ENCODE measurements around the gene INMT. TPM values are rescaled to one million over a fixed set of nuclear protein-coding genes. Genes with fewer than 3 reads are reported as not detected.
"Not testable (repeated sequence)": the region's sequence is repeated elsewhere in the genome, so short reads cannot be mapped to it uniquely, and the experiment has no call there.

INMT gene
- total RNA-seq, 1 donor from 2014 or later = 1.4 TPM

DNA sequence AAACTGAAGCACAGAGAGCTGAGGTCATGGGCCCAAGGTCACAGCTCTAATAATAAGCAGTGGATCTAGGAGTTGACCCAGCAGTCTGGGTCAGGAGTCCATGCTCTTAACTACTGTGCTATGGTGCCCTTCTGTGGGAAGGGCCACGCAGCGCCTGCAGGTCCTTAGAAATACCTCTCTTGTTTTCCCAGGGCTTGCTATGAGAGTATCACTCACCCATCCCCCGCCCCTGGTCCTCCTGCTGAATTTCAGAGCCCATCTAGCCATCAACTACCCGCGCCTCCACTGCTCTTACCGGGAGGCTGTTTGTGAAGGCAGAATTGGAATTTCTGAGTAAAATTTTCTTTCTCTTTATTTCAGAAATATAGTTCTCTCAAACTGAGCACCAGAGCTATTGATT, 42.4 kb upstream of the INMT start:
- Mint-ChIP-seq H3K9me3 (ENCODE audit: unreplicated experiment) (no peaks in the 10 kb centered on the region), H3K4me1 (ENCODE audit: unreplicated experiment) (no peaks in the 10 kb centered on the region), H3K36me3 (ENCODE audit: low read depth, unreplicated experiment) (no peaks in the 10 kb centered on the region), H3K27me3 (ENCODE audit: unreplicated experiment) (peaks cover 3% of the 10 kb centered on the region), H3K27ac (ENCODE audit: unreplicated experiment) (no peak overlapping the region), H3K4me3 (ENCODE audit: unreplicated experiment) (no peak overlapping the region)
- no peak for DNase-seq (ENCODE audit: low spot score)
- TF ChIP-seq, protein P1, sequence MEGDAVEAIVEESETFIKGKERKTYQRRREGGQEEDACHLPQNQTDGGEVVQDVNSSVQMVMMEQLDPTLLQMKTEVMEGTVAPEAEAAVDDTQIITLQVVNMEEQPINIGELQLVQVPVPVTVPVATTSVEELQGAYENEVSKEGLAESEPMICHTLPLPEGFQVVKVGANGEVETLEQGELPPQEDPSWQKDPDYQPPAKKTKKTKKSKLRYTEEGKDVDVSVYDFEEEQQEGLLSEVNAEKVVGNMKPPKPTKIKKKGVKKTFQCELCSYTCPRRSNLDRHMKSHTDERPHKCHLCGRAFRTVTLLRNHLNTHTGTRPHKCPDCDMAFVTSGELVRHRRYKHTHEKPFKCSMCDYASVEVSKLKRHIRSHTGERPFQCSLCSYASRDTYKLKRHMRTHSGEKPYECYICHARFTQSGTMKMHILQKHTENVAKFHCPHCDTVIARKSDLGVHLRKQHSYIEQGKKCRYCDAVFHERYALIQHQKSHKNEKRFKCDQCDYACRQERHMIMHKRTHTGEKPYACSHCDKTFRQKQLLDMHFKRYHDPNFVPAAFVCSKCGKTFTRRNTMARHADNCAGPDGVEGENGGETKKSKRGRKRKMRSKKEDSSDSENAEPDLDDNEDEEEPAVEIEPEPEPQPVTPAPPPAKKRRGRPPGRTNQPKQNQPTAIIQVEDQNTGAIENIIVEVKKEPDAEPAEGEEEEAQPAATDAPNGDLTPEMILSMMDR (IDR thresholded peaks at IDR 0.05; ENCODE audit: unreplicated experiment) = no peak

DNA sequence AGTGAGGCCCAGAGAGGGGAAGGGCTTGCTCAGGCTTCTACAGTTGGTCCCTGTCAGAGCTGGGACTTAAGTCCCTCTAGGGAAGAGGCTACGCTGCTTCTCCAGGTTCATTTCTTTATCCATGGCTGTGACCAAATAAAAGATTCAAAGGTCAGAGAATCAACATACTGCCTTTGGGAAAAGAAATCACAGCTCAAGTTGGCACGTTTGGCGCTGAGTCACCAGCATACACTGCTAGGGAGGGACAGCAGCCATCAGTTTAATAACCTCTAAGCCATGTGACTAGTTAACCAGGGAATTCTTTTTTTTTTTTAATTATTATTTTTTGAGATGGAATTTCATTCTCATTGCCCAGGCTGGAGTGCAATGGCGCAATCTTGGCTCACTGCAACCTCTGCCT, 41.3 kb upstream of the INMT start:
- H3K36me3 Mint-ChIP-seq (ENCODE audit: low read depth, unreplicated experiment) = peaks cover 8% of the 10 kb centered on the region
- H3K4me3 Mint-ChIP-seq (ENCODE audit: unreplicated experiment) = no peak overlapping the region
- H3K27me3 Mint-ChIP-seq (ENCODE audit: unreplicated experiment) = peaks cover 6% of the 10 kb centered on the region
- H3K27ac Mint-ChIP-seq (ENCODE audit: unreplicated experiment) = no peak overlapping the region
- no peak for DNase-seq (ENCODE audit: low spot score)
- TF ChIP-seq, protein P1 (IDR thresholded peaks at IDR 0.05; ENCODE audit: unreplicated experiment) = no peak
- H3K4me1 Mint-ChIP-seq (ENCODE audit: unreplicated experiment) = no peaks in the 10 kb centered on the region
- no peaks in the 10 kb centered on the region for H3K9me3 Mint-ChIP-seq (ENCODE audit: unreplicated experiment)

DNA sequence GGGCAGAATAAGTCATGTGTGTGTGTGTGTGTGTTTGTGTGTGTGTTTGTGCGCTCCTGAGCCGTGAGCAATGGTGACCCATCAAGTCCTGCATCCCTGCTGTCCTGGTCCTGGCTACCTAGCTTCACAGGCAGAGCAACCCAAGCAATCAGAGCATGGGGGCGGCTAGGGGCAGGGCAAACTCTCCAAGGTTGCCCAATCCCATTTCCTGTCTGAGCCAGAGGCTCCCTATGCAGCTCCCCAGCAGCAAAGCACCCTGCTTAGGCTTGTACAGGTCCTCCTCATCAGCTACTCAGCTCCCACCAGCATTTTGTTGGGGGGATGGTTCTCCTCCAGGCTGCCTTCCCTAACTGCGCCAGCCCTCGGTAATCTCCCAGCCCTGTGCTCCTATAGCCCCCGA, 38.5 kb upstream of the INMT start:
- H3K36me3 Mint-ChIP-seq (ENCODE audit: low read depth, unreplicated experiment) = peaks cover 20% of the 10 kb centered on the region
- H3K27me3 Mint-ChIP-seq (ENCODE audit: unreplicated experiment) = peaks cover 8% of the 10 kb centered on the region
- TF ChIP-seq, protein P1 (IDR thresholded peaks at IDR 0.05; ENCODE audit: unreplicated experiment) = no peak
- peaks cover 9% of the 10 kb centered on the region for H3K9me3 Mint-ChIP-seq (ENCODE audit: unreplicated experiment)
- DNase-seq (ENCODE audit: low spot score) = no peak
- no peak overlapping the region for H3K27ac Mint-ChIP-seq (ENCODE audit: unreplicated experiment)
- H3K4me1 Mint-ChIP-seq (ENCODE audit: unreplicated experiment) = no peaks in the 10 kb centered on the region
- H3K4me3 Mint-ChIP-seq (ENCODE audit: unreplicated experiment) = no peak overlapping the region

DNA sequence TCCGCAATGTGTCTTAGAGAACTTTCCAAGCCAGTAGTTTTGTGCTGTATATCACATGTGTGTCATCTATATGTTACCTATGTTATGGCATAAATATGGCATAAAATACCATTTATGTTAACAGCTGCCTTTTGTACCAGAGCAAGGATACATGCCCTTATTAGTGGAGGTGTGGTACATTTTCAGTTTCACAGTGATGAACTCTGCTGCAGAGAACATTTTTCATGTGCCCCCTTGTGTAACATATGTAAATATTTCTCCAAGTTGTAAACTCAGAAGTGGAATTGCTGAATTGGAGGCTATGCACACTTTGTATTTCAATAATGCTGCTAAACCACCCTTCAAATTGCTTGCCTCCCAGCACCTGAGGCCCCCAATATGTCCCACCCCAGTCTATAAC, 37.8 kb upstream of the INMT start:
- H3K4me1 Mint-ChIP-seq (ENCODE audit: unreplicated experiment) = no peaks in the 10 kb centered on the region
- DNase-seq (ENCODE audit: low spot score) = no peak
- H3K27ac Mint-ChIP-seq (ENCODE audit: unreplicated experiment) = no peak overlapping the region
- peaks cover 13% of the 10 kb centered on the region for H3K9me3 Mint-ChIP-seq (ENCODE audit: unreplicated experiment)
- TF ChIP-seq, protein P1 (IDR thresholded peaks at IDR 0.05; ENCODE audit: unreplicated experiment) = no peak
- H3K4me3 Mint-ChIP-seq (ENCODE audit: unreplicated experiment) = no peak overlapping the region
- H3K36me3 Mint-ChIP-seq (ENCODE audit: low read depth, unreplicated experiment) = peaks cover 26% of the 10 kb centered on the region
- H3K27me3 Mint-ChIP-seq (ENCODE audit: unreplicated experiment) = peaks cover 7% of the 10 kb centered on the region

DNA sequence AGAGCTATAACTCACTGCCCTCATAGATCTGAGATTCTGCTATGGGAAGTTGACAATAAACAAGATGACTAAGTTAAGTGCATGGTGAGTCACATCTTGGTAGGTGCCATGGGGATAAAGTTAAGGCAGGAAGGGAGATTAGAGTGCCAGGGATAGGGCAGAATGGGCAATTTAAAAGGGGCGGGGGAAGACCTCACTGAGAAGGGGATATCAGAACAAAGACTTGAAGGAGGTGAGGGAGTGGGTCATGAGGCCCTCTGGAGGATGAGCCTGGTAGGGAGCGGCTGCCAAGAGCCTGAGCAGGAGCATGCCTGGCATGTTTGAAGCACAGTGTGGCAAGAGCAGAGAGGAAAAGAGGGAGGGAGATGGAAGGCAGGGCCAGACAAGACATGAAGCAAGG, 34.8 kb upstream of the INMT start:
- Mint-ChIP-seq H3K4me1 (ENCODE audit: unreplicated experiment) (no peaks in the 10 kb centered on the region), H3K9me3 (ENCODE audit: unreplicated experiment) (peaks cover 23% of the 10 kb centered on the region), H3K27ac (ENCODE audit: unreplicated experiment) (no peak overlapping the region), H3K36me3 (ENCODE audit: low read depth, unreplicated experiment) (peaks cover 35% of the 10 kb centered on the region), H3K27me3 (ENCODE audit: unreplicated experiment) (peaks cover 9% of the 10 kb centered on the region), H3K4me3 (ENCODE audit: unreplicated experiment) (peak overlapping the region; percentile 15)
- no peak for DNase-seq (ENCODE audit: low spot score)
- TF ChIP-seq, protein P1 (IDR thresholded peaks at IDR 0.05; ENCODE audit: unreplicated experiment) = no peak

DNA sequence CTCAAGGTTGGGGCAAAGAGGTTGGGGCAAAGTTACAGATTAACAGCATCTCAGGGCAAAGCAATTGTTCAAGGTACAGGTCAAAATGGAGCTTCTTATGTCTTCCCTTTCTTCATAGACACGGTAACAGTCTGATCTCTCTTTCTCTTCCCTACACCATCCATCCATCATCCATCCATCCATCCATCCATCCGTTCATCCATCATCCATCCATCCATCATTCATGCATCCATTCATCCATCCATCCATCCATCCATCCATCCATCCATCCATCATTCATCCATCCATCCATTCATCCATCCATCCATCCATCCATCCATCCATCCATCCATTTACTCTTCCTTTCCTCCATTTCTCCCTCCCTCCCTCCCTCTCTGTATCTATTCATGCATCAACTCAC, 32.5 kb upstream of the INMT start:
- not testable (repeated sequence) for H3K27ac Mint-ChIP-seq (ENCODE audit: unreplicated experiment); H3K27me3 Mint-ChIP-seq (ENCODE audit: unreplicated experiment); H3K4me1 Mint-ChIP-seq (ENCODE audit: unreplicated experiment); DNase-seq (ENCODE audit: low spot score)
- Mint-ChIP-seq H3K9me3 (ENCODE audit: unreplicated experiment) (peaks cover 23% of the 10 kb centered on the region), H3K4me3 (ENCODE audit: unreplicated experiment) (peak overlapping the region; percentile 76), H3K36me3 (ENCODE audit: low read depth, unreplicated experiment) (peaks cover 35% of the 10 kb centered on the region)
